ENCODE results near the gene PIM3.

Gene PIM3

GRCh38 chr22:49928555-49929210, 31.9 kb upstream of the PIM3 start:
- DNase-seq (ENCODE audit: low spot score): no peak

- no peak for DNase-seq (ENCODE audit: low spot score)
Measured at GRCh38 chr22:49929211-49929979, 31.2 kb upstream of the PIM3 start.

GRCh38 chr22:49929994-49930575, 30.5 kb upstream of the PIM3 start:
- no peak for DNase-seq (ENCODE audit: low spot score)

- peak; percentile 81 for DNase-seq (ENCODE audit: low spot score)
Measured at GRCh38 chr22:49930596-49931412, 29.8 kb upstream of the PIM3 start.

GRCh38 chr22:49933236-49934159, 27.1 kb upstream of the PIM3 start:
- DNase-seq (ENCODE audit: low spot score): peak; percentile 59

DNA sequence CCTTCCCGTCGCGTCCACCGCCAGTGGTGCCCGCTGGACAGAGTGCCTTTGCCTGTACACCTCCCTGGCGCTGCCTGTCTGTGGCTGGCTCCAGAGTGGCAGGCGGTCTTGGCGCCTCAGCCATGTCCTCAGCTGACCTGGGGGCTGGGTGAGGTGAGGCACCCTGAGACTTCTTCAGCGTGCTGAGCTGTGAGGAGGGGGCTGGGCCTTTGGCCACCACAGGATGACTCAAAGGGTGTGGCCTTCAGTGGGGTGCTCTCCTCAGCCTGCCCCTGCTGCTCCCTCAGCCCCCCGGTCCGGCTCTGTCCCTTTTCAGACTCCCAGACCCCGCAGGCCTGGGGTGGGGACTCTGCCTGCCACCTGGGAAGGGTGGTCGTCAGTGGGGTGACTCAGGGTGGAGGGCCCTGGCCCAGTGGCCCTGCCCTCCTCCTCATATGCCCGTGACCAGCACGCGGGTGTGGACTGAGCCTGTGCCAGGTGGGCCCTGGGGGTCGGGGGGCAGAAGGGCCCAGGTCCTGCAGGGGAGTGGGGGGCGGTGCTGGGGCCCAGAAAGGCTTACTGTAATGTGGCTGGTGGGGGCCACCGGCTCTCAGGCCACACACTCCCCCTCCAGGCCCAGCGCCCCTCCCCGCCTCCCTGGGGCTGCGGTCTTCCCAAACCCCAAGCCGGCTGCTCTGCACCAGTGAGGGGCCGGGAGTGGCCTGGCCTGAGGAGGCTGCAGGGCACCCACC, 26.2 kb upstream of the PIM3 start:
- peak; percentile 52 for DNase-seq (ENCODE audit: low spot score)

- peak; percentile 61 for DNase-seq (ENCODE audit: low spot score)
Measured at GRCh38 chr22:49934891-49935557, 25.5 kb upstream of the PIM3 start.

- DNase-seq (ENCODE audit: low spot score): no peak
Measured at GRCh38 chr22:49935561-49935960, 25.0 kb upstream of the PIM3 start.

GRCh38 chr22:49936018-49936972, 24.3 kb upstream of the PIM3 start:
- DNase-seq (ENCODE audit: low spot score): peak; percentile 61

DNA sequence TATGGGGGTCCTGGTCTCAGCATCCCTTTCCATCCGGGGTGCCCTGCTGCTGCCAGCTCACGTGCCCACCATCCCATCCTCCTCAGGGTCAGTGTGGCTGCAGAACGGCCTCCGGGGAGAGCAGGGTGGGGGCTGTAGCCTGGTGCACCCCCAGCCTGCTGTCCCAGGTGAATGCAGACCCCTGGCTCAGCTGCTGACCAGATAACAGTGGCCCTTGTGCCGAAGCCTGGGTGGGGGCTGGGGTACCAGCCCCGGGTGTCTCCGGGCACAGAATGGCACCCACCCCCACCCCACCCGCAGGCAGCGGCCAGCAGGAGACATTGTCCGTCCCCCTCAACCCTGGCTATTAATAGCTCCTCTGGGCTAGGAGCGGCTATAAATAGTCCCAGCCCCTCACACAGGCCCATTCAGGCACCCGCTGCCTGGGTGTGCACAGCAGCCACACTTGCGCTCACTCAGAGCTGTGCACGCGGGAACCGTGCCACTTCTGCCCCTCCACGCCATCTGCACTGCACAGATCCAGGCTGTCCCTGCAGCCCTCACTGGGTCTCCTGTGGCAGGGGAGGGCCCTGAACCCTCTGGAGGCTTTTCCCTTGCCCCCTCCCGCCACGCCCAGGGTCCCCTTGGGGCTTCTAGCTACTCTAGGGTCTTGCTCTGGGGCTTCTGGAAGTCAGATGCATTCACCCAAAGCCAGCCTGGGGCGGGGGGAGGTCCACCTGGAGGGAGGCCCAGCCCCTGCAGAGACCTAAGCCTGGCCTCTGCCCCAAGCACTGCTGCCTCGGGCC, 23.4 kb upstream of the PIM3 start:
- DNase-seq (ENCODE audit: low spot score): peak; percentile 83

DNA sequence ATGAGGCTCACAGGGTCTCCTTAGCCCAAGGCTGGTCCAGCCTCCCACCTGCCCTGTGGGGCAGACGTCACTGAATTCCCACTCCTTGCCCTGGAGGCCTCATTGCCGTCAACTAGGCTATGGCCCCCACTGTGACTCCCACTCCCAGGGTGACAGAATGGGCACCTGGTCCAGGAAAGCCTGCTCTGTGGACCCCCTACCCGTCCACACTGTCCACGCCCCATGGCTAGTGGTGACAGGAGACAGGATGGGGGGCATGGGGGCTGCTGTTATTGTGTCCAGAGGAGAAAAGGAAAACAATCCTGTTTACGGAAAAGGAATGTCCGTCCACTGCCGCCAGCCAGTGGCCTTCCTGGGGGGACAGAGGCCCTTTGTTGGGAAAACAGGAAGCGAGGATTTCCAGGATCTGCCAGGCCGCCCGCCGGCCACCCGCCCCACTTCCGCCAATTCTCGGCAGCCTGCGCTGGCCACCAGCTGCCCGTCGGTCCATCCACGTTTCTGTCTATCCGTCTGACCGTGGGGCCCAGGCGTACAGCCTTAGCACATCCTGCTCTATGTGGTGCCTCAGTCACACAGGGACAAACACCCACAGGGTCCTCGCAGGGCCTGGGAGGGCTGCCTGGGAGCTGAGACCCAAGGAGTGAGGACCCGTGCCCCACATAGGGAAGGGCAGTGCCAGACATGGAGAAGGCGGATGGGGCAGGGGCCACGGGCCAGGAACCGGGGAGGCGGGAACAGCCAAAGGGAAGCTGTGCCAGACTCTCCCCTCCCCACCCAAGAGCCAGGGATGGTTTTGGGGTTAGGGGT, 22.6 kb upstream of the PIM3 start:
- DNase-seq (ENCODE audit: low spot score): peak; percentile 82

GRCh38 chr22:49938565-49939136, 21.9 kb upstream of the PIM3 start:
- no peak for DNase-seq (ENCODE audit: low spot score)

DNA sequence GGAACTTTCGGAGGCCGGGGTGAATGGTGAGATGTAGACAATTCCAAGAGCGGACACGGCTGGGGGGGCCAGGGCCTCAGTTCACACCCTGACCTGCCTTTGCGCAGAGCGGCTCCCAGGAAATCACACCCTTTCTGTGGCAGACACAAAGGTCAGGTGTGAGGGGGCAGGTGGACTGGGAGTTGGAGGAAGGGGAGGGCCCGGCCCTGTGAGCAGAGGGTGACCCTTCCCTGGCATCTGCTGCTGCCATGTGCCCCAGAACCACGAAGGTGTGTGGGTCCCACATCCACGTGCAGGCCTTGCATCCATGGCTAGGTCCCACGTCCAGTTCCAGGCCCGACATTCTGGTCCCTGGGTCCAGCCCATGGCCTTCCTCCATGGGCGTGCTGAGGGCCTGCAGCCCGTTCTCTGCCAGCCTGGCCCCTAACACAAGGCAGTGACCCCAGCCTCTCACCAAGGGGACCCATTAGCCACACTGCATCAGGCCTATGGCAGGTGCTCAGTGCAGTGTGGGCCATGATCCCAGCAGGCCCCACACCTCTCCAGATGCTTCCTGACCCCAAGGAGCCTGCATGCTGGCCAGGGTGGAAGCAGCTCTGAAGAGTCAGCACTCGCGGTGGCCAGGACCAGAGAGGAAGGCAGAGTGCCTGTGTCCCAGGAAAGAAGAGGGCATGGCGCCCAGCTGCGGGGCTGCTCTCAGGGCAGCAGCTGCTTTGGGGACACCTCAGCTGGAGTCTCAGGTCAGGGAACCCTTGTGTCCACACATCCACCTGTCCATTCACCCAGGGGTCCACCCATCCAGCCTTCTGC, 18.9 kb upstream of the PIM3 start:
- DNase-seq (ENCODE audit: low spot score): no peak

DNA sequence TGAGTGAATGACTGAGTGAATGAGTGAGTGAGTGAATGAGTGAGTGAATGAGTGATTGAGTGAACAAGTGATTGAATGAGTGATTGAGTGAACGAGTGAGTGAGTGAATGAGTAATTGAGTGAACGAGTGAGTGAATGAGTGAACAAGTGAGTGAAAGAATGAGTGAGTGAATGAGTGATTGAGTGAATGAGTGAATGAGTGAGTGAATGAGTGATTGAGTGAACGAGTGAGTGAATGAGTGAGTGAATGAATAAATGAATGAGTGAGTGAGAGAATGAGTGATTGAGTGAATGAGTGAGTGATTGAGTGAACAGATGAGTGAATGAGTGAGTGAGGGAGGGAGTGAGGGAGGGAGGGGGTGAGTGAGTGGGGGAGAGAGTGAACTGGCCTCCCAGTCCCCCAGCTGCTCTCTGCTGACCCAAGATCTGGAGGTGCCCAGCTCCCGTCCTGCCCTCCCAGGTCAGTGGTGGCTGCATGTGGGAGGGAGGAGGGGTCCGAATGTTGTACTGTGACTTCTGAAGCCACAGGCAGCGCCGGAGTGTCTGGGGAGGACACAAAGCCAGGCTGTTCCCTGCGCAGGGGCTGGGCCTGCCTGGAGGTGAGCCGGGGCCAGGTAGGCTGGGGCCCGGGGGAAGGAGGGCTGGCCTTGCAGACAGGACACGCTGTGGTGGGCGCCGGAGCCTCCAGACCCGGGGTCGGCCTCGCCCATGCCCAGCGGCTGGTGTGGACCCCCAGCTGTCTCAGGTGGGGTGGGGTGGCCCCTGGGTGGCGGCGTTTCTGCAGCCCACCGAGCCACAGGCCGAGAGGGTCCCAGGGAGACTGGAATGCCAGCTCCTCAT, 17.8 kb upstream of the PIM3 start:
- DNase-seq (ENCODE audit: low spot score): no peak

DNA sequence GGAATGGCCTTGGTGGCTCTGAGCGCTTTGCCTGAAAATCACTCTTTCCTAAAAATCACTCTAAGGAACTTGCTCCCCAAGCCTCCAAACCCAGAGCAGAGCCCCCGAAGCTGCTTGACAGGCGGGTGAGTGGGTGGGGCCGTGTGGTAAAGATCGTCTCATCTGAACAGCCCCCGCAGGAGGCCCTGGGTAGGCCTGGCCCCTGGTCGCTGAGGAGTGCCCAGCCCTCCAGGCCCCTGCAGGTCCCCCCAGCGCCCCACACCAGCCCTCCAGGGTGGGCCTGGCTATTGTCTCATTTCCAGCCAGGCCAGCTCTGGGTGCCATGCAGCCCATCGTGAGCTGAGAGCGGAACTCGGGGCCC, 17.2 kb upstream of the PIM3 start:
- DNase-seq (ENCODE audit: low spot score): no peak
